Adrenal gland (tissue), 5 donors: ENCODE measurements around the gene UBQLN3.

Experiments used
- CTCF ChIP-seq, 6 experiments: fragments of 450-650 bp in 4 of 6; fragments of 200-600 bp in 2 of 6; sonication (generic) in 1 of 6; IDR thresholded peaks; 1 replicate in 5 of 6; 2 replicates in 1 of 6; pipeline versions ENCODE4 v1.5.1 to v1.8.0; 2016 to 2021; ENCODE audit warnings: antibody characterized with exemption in 6 of 6, mild to moderate bottlenecking in 2 of 6, moderate library complexity in 1 of 6
- POLR2A ChIP-seq, 2 donors: fragments of 450-650 bp; IDR thresholded peaks; one replicate each; pipeline ENCODE4 v1.6.1; 2017; ENCODE audit warnings: antibody characterized with exemption in 2 of 2, mild to moderate bottlenecking in 2 of 2, moderate library complexity in 1 of 2
- donor health status: DM: no; HTN: no; CAD: no.

- TF ChIP-seq CTCF (IDR thresholded peaks at IDR 0.05): no peak
- TF ChIP-seq POLR2A (IDR thresholded peaks at IDR 0.05): no peak
These were observed 48.0 kb upstream of the UBQLN3 start for GRCh38 chr11:5557751-5558150.
